ENCODE results near the gene RBM11. TPM values are rescaled to one million over a fixed set of nuclear protein-coding genes. Genes with fewer than 3 reads are reported as not detected.

The RBM11 gene, protein sequence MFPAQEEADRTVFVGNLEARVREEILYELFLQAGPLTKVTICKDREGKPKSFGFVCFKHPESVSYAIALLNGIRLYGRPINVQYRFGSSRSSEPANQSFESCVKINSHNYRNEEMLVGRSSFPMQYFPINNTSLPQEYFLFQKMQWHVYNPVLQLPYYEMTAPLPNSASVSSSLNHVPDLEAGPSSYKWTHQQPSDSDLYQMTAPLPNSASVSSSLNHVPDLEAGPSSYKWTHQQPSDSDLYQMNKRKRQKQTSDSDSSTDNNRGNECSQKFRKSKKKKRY
- 0.52 TPM in 1 of 2 replicates, not detected in the other for total RNA-seq

DNA sequence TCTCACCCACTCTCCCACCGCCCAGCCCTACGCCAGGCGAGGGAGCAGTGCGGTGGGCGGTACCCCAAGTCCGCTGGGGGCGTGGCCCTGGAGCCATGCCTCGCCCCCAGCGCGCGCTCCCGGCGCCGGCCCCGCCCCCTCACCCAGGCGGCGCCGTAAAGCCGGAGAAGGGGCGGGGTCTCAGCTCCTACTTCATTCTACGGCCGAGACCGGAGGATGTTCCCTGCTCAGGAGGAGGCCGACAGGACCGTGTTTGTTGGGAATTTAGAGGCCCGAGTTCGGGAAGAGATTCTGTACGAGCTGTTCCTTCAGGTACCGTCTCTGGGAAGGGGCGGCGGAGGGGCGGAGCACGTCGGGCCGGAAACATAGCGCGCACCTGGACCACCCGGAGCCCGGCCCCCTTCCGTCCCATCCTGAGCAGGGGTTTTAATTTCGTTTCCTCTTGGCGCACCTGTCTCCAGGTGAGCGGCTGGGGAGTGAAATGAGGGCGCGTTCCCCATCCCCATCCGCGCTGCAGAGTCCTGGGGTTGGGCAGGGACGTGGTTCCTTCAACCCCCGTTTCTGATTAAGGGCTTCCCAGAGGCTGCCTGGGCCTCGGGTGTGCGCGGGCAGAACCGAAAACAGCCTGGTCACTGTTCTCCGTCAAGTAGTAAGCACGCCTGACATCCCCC lies at the start of gene RBM11:
Gene RBM11, plus strand, starts transcription at position 187 of the 671 bp plus-strand sequence. Its CDS starts 30 bp downstream, at position 217.

DNA sequence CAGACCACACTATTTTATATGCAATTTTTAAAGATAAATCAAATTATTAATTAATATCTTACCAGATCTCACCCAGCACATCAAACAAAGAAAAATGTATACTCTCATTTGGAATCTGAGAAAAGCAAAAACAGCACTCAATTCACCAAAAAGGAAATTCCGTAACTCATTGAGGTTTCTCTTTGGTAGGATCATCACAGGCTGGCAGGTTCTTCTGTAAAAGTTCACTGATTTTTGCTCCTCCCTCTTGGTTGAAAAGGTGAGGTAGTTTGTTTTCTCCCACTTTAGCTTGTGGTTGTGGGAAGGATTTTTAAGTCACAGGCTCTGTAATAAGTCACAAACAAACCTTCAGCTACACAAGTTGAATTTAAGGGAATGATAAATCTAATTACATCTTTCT lies 5.2 kb upstream of the RBM11 start, which contains the start of gene LIPI:
Gene LIPI, minus strand, starts transcription at position 218 of the 400 bp plus-strand sequence. Its CDS starts 110 bp downstream, at position 108.

Other genes with a start within 250 kb of the RBM11 start
- gene LIPI, start 5.2 kb upstream of the RBM11 start, total RNA-seq = not detected in 2 replicates
- 45.8 and 66.7 TPM in 2 replicates for gene HSPA13, start 167.0 kb downstream of the RBM11 start, total RNA-seq